NCI-H2196 treated with DMSO at 0.1 percent for 48 hours (cell line): ENCODE measurements around the gene SPTBN1.

Source experiments
- DNase-seq: peaks from one replicate; lab custom pipeline; 2025; ENCODE audit not compliant: unreplicated experiment; lab: John Stamatoyannopoulos, UW

SPTBN1 gene

GRCh38 chr2:54455563-54456361 is at the start of gene SPTBN1:
SPTBN1 (plus strand) TSS chr2:54456327; CDS start chr2:54526419, 70,092 bp downstream.
- peak; percentile 49 for DNase-seq

- no peak for DNase-seq
These were observed 48.4 kb upstream of the SPTBN1 start for GRCh38 chr2:54407693-54408092.

- no peak for DNase-seq
These were observed 47.8 kb upstream of the SPTBN1 start for GRCh38 chr2:54408288-54408687.

- DNase-seq: no peak
These were observed 46.4 kb upstream of the SPTBN1 start for GRCh38 chr2:54409752-54410151.

- no peak for DNase-seq
These were observed 44.2 kb upstream of the SPTBN1 start for GRCh38 chr2:54411801-54412354.

- no peak for DNase-seq
These were observed 39.8 kb upstream of the SPTBN1 start for GRCh38 chr2:54416166-54416813.

GRCh38 chr2:54416938-54417337 is 39.2 kb upstream of the SPTBN1 start:
- no peak for DNase-seq

GRCh38 chr2:54417577-54417976 is 38.5 kb upstream of the SPTBN1 start:
- no peak for DNase-seq

GRCh38 chr2:54419388-54419787 is 36.7 kb upstream of the SPTBN1 start:
- DNase-seq: no peak

- no peak for DNase-seq
These were observed 36.1 kb upstream of the SPTBN1 start for GRCh38 chr2:54419855-54420523.

GRCh38 chr2:54420524-54421172 is 35.5 kb upstream of the SPTBN1 start:
- DNase-seq: no peak

- no peak for DNase-seq
These were observed 34.0 kb upstream of the SPTBN1 start for GRCh38 chr2:54422072-54422581.

- DNase-seq: no peak
These were observed 32.9 kb upstream of the SPTBN1 start for GRCh38 chr2:54423213-54423612.

GRCh38 chr2:54424555-54425163 is 31.5 kb upstream of the SPTBN1 start:
- DNase-seq: no peak

- DNase-seq: no peak
These were observed 27.9 kb upstream of the SPTBN1 start for GRCh38 chr2:54428108-54428831.

- DNase-seq: no peak
These were observed 27.1 kb upstream of the SPTBN1 start for GRCh38 chr2:54429054-54429453.

GRCh38 chr2:54429811-54430551 is 26.1 kb upstream of the SPTBN1 start:
- DNase-seq: no peak

GRCh38 chr2:54430649-54431048 is 25.5 kb upstream of the SPTBN1 start:
- no peak for DNase-seq
